GM23338 (cell line): ENCODE results near the gene POR. TPM values are rescaled to one million over a fixed set of nuclear protein-coding genes. Genes with fewer than 3 reads are reported as not detected.

Experiments
- ATAC-seq: fragments of 200-7000 bp; cut with Tn5 transposase; 3 replicates; pipeline ENCODE4 v1.9.1; 2020
- DNase-seq: peaks from one replicate; pipeline ENCODE4 v3.0.0-alpha.2; 2015; ENCODE audit warnings: low spot score
- H2AFZ ChIP-seq: fragments of 200-600 bp; sonication (generic); 2 replicates; pipeline ENCODE4 v1.8.0; 2016; ENCODE audit warnings: antibody characterized with exemption, mild to moderate bottlenecking, moderate library complexity
- H3F3A ChIP-seq: fragments of 200-600 bp; sonication (generic); replicated peaks from 2 replicates; pipeline ENCODE4 v1.8.0; 2017; ENCODE audit warnings: antibody characterized with exemption, mixed run types, low read depth
- H3K27ac ChIP-seq: fragments of 200-600 bp; sonication (generic); 2 replicates; pipeline ENCODE4 v1.6.1; 2016; ENCODE audit warnings: low read depth
- H3K27me3 ChIP-seq: fragments of 200-600 bp; sonication (generic); 2 replicates; pipeline ENCODE4 v1.8.0; 2016; ENCODE audit warnings: mild to moderate bottlenecking, mixed run types, moderate library complexity; ENCODE audit not compliant: insufficient read depth
- H3K36me3 ChIP-seq: fragments of 200-600 bp; sonication (generic); 2 replicates; pipeline ENCODE4 v1.8.0; 2016; ENCODE audit warnings: mild to moderate bottlenecking; ENCODE audit not compliant: insufficient read depth
- H3K4me1 ChIP-seq: fragments of 200-600 bp; sonication (generic); 2 replicates; pipeline ENCODE4 v1.8.0; 2016; ENCODE audit warnings: mild to moderate bottlenecking, moderate library complexity; ENCODE audit not compliant: insufficient read depth
- H3K4me2 ChIP-seq: fragments of 200-600 bp; sonication (generic); 2 replicates; pipeline ENCODE4 v1.7.1; 2017; ENCODE audit warnings: mixed run types
- H3K4me3 ChIP-seq: fragments of 200-600 bp; sonication (generic); 2 replicates; pipeline ENCODE4 v1.6.1; 2016; ENCODE audit warnings: mixed run types
- H3K79me2 ChIP-seq: fragments of 200-600 bp; sonication (generic); replicated peaks from 2 replicates; pipeline ENCODE4 v1.8.0; 2017; ENCODE audit warnings: mild to moderate bottlenecking; ENCODE audit not compliant: insufficient read depth
- H3K9me2 ChIP-seq: fragments of 200-600 bp; sonication (generic); 2 replicates; pipeline ENCODE4 v1.8.0; 2017; ENCODE audit not compliant: insufficient read depth
- H4K20me1 ChIP-seq: fragments of 200-600 bp; sonication (generic); replicated peaks from 2 replicates; pipeline ENCODE4 v1.8.0; 2017; ENCODE audit warnings: mild to moderate bottlenecking; ENCODE audit not compliant: insufficient read depth
- H3K27ac Mint-ChIP-seq: 2 replicates; pipeline ENCODE4 v1.8.0; 2020; ENCODE audit warnings: inconsistent platforms, mild to moderate bottlenecking, moderate library complexity, mixed read lengths
- H3K27me3 Mint-ChIP-seq: 3 replicates; pipeline ENCODE4 v1.8.0; 2022; ENCODE audit warnings: low read depth, mild to moderate bottlenecking, moderate library complexity, mixed read lengths, inconsistent platforms; ENCODE audit not compliant: insufficient read depth, poor library complexity
- H3K36me3 Mint-ChIP-seq: 3 replicates; pipeline ENCODE4 v1.8.0; 2021; ENCODE audit warnings: low read depth, mild to moderate bottlenecking, inconsistent platforms, moderate library complexity, mixed read lengths
- H3K4me1 Mint-ChIP-seq: 3 replicates; pipeline ENCODE4 v1.8.0; 2020; ENCODE audit warnings: mild to moderate bottlenecking, inconsistent platforms, mixed read lengths
- H3K4me3 Mint-ChIP-seq: 3 replicates; pipeline ENCODE4 v1.8.0; 2021; ENCODE audit warnings: moderate library complexity, mild to moderate bottlenecking, inconsistent platforms, mixed read lengths
- H3K9me3 Mint-ChIP-seq: 3 replicates; pipeline ENCODE4 v1.8.0; 2020; ENCODE audit warnings: moderate library complexity, mild to moderate bottlenecking, inconsistent platforms, mixed read lengths
- CREB1 ChIP-seq: fragments of 250-450 bp; sonication (Bioruptor Pico); IDR thresholded peaks from 2 replicates; pipeline ENCODE4 v1.5.0; 2020; ENCODE audit warnings: low read depth, mild to moderate bottlenecking, moderate library complexity
- NANOG ChIP-seq: IDR thresholded peaks from 2 replicates; pipeline ENCODE4 v1.6.1; 2016; ENCODE audit warnings: antibody characterized with exemption, borderline replicate concordance
- STAT1 ChIP-seq: IDR thresholded peaks from one replicate; pipeline ENCODE4 v1.6.1; 2016; ENCODE audit warnings: antibody characterized with exemption; ENCODE audit not compliant: unreplicated experiment
- ZNF114 ChIP-seq: fragments of 250-450 bp; sonication (Bioruptor Pico); IDR thresholded peaks from 2 replicates; pipeline ENCODE4 v1.5.0; 2020; ENCODE audit warnings: mild to moderate bottlenecking, moderate library complexity
- polyA plus RNA-seq: library from polyadenylated mRNA; unstranded; fragments of >200 nt; fragmentation: Nextera tagmentation; extraction: Ambion mirVana; gene quantifications from 2 replicates; pipeline ENCODE4 v1.2.1, GENCODE V29; 2016
- total RNA-seq: library from RNA; depleted of rRNA; stranded (reverse); fragments of >200 nt; shearing (Covaris generic); gene quantifications from 2 replicates; pipeline ENCODE4 v1.2.3, GENCODE V29; 2014
- TF ChIP-seq, protein P1 (sequence below): IDR thresholded peaks from 2 replicates; pipeline ENCODE4 v1.6.1; 2016; ENCODE audit warnings: antibody characterized with exemption
- TF ChIP-seq, protein P2 (sequence below): IDR thresholded peaks from one replicate; pipeline ENCODE4 v1.6.1; 2018; ENCODE audit warnings: antibody characterized with exemption; ENCODE audit not compliant: unreplicated experiment
- TF ChIP-seq, protein P3 (sequence below), 2 experiments: fragments of 200-600 bp in 1 of 2; sonication (generic) in 1 of 2; conservative IDR thresholded peaks; 2 replicates each; pipeline versions ENCODE4 v1.5.1 to v1.6.1; 2016 to 2017; ENCODE audit warnings: antibody characterized with exemption in 2 of 2, low read depth in 2 of 2, mild to moderate bottlenecking in 2 of 2, moderate library complexity in 1 of 2

POR gene
- total and polyA plus RNA-seq, 2 experiments from 2014 or later = 126 to 164 TPM

DNA sequence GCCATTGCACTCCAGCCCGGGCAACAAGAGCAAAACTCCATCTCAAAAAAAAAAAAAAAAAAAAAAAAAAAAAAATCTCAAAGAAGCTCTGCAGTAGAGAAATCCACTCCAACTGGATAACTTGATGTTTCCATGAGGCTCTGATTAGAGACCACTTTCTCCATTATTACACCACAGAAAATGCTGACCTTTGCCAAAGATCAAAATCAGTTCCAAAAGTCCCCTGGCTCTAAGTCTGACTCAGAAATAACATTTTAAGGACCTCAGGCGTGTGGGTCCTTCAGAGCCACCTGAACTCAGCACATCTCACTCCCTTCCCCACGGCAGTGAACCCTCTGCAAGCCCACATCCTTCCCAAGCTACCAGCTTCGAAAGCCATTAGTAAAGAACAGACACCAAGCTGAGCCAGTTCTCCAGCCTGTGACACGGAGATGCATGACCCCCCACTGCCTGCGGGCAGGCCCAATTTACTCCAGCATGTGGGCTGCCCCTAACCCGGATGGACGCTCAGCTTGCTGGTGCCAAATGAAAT, 93.3 kb downstream of the POR start (continued):
- TF ChIP-seq, protein P1, sequence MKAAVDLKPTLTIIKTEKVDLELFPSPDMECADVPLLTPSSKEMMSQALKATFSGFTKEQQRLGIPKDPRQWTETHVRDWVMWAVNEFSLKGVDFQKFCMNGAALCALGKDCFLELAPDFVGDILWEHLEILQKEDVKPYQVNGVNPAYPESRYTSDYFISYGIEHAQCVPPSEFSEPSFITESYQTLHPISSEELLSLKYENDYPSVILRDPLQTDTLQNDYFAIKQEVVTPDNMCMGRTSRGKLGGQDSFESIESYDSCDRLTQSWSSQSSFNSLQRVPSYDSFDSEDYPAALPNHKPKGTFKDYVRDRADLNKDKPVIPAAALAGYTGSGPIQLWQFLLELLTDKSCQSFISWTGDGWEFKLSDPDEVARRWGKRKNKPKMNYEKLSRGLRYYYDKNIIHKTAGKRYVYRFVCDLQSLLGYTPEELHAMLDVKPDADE = no peak

DNA sequence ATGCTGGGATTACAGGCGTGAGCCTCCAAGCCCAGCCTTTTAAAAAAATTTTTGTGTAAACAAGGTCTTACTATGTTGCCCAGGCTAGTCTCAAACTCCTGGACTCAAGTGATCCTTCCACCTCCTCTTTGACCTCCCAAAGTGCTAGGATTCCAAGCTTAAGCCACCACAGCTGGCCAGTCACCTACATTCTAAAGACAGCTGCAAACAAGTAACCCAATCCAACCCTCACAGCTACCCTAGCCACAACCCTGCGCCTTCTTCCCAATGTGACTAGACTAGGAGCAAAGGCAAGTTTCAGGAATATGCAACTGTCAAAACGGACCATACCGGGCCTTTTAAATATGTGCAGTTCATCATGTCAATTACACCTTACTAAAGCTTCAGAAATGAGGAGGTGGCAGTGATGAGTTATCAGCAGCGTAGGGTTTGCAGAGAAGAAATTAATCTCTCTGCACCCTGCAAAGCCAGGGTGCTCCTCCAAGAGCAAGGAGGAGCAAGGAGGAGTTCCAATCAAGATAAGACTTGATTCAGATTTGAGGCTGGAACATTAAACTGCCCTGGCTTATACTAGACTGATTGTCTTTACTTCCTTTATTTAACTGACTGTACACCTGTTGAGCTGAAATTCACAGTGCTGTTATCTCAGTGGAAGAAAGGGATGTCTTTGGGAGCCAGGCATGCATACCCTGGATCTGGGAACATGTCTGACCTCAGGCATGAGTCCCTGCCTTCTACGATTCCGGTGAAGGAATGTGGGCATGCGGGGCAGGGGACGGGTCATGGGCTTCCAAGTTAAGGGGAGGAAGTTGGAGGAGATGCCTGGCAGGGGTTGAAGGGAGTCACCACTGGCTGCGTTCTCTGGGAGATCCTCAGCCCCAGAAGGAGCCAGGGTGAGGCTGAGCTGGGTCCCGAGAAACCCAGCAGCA, 95.0 kb downstream of the POR start:
- H3K4me1 ChIP-seq = no peaks in the 10 kb centered on the region
- no peak for ATAC-seq
- no peaks in the 10 kb centered on the region; the same call in 1 of the 2 replicates for H4K20me1 ChIP-seq
- H3K36me3 Mint-ChIP-seq = peaks cover 10% of the 10 kb centered on the region
- DNase-seq = no peak
- H3K4me3 Mint-ChIP-seq = no peak overlapping the region
- TF ChIP-seq NANOG (no peak), STAT1 (no peak), CREB1 (CRISPR knock-in tag) (no peak), ZNF114 (no peak)
- TF ChIP-seq, protein P1 = no peak
- TF ChIP-seq, protein P2, sequence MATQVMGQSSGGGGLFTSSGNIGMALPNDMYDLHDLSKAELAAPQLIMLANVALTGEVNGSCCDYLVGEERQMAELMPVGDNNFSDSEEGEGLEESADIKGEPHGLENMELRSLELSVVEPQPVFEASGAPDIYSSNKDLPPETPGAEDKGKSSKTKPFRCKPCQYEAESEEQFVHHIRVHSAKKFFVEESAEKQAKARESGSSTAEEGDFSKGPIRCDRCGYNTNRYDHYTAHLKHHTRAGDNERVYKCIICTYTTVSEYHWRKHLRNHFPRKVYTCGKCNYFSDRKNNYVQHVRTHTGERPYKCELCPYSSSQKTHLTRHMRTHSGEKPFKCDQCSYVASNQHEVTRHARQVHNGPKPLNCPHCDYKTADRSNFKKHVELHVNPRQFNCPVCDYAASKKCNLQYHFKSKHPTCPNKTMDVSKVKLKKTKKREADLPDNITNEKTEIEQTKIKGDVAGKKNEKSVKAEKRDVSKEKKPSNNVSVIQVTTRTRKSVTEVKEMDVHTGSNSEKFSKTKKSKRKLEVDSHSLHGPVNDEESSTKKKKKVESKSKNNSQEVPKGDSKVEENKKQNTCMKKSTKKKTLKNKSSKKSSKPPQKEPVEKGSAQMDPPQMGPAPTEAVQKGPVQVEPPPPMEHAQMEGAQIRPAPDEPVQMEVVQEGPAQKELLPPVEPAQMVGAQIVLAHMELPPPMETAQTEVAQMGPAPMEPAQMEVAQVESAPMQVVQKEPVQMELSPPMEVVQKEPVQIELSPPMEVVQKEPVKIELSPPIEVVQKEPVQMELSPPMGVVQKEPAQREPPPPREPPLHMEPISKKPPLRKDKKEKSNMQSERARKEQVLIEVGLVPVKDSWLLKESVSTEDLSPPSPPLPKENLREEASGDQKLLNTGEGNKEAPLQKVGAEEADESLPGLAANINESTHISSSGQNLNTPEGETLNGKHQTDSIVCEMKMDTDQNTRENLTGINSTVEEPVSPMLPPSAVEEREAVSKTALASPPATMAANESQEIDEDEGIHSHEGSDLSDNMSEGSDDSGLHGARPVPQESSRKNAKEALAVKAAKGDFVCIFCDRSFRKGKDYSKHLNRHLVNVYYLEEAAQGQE = no peak
- TF ChIP-seq, protein P3, sequence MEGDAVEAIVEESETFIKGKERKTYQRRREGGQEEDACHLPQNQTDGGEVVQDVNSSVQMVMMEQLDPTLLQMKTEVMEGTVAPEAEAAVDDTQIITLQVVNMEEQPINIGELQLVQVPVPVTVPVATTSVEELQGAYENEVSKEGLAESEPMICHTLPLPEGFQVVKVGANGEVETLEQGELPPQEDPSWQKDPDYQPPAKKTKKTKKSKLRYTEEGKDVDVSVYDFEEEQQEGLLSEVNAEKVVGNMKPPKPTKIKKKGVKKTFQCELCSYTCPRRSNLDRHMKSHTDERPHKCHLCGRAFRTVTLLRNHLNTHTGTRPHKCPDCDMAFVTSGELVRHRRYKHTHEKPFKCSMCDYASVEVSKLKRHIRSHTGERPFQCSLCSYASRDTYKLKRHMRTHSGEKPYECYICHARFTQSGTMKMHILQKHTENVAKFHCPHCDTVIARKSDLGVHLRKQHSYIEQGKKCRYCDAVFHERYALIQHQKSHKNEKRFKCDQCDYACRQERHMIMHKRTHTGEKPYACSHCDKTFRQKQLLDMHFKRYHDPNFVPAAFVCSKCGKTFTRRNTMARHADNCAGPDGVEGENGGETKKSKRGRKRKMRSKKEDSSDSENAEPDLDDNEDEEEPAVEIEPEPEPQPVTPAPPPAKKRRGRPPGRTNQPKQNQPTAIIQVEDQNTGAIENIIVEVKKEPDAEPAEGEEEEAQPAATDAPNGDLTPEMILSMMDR (conservative IDR thresholded peaks at IDR 0.05; ENCODE audit: low read depth in 2 of 2) = no peak
- H3K36me3 ChIP-seq = no peaks in the 10 kb centered on the region
- no peaks in the 10 kb centered on the region for H3K9me3 Mint-ChIP-seq
- H3K9me2 ChIP-seq = no peaks in the 10 kb centered on the region
- H3K4me1 Mint-ChIP-seq = no peaks in the 10 kb centered on the region
- no peaks in the 10 kb centered on the region for H3K79me2 ChIP-seq
- no peak overlapping the region for H2AFZ ChIP-seq
- no peak overlapping the region for H3K4me3 ChIP-seq
- no peak overlapping the region for H3K27ac ChIP-seq
- H3K27me3 ChIP-seq = no peaks in the 10 kb centered on the region
- peak overlapping the region; percentile 53; the same call in 1 of the 2 replicates for H3K27ac Mint-ChIP-seq
- H3K4me2 ChIP-seq = no peak overlapping the region
- H3F3A ChIP-seq = no peaks in the 10 kb centered on the region
- H3K27me3 Mint-ChIP-seq = no peaks in the 10 kb centered on the region
